Activated T-cell treated with anti-CD3 and anti-CD28 coated beads, Interleukin-2, amount 50 U/mL, for 72 hours (primary cell): ENCODE measurements around the gene SMARCD3. TPM values are rescaled to one million over a fixed set of nuclear protein-coding genes. Genes with fewer than 3 reads are reported as not detected.

Source experiments
- ATAC-seq, 2 donors: fragments of 150-1000 bp; cut with Tn5 transposase; replicated peaks in 1 of 2; 2 replicates each; pipeline ENCODE4 v1.10.0; 2021; ENCODE audit warnings: moderate library complexity in 2 of 2, mild to moderate bottlenecking in 1 of 2
- DNase-seq, 2 donors: peaks; one replicate each; pipeline ENCODE4 v3.0.0; 2021 to 2022; ENCODE audit warnings: mixed read lengths in 1 of 2
- H3K27ac Mint-ChIP-seq: one replicate; pipeline ENCODE4 v1.8.0; 2022; ENCODE audit warnings: mild to moderate bottlenecking, moderate library complexity, mixed read lengths
- H3K27me3 Mint-ChIP-seq: one replicate; pipeline ENCODE4 v1.8.0; 2022; ENCODE audit warnings: low read depth, mixed read lengths
- H3K36me3 Mint-ChIP-seq, 2 donors: one replicate each; pipeline ENCODE4 v1.8.0; 2022; ENCODE audit warnings: mixed read lengths in 2 of 2, mild to moderate bottlenecking in 1 of 2; ENCODE audit not compliant: insufficient read depth in 2 of 2
- H3K4me1 Mint-ChIP-seq: one replicate; pipeline ENCODE4 v1.8.0; 2022; ENCODE audit warnings: low read depth, mixed read lengths
- H3K4me3 Mint-ChIP-seq, 2 donors: one replicate each; pipeline ENCODE4 v1.8.0; 2022; ENCODE audit warnings: mild to moderate bottlenecking in 2 of 2, mixed read lengths in 2 of 2, moderate library complexity in 2 of 2
- H3K9me3 Mint-ChIP-seq, 2 donors: one replicate each; pipeline ENCODE4 v1.8.0; 2022; ENCODE audit warnings: mixed read lengths in 2 of 2
- total RNA-seq, 2 donors: library from RNA; stranded (reverse); gene quantifications; one replicate each; pipeline ENCODE4 v1.2.3, GENCODE V29; 2022

The SMARCD3 gene
- total RNA-seq, 2 donors from 2014 or later = 6.5 to 8.2 TPM

GRCh38 chr7:151250181-151251132, 2.0 kb upstream of the SMARCD3 start:
- no peaks in the 10 kb centered on the region for H3K9me3 Mint-ChIP-seq
- no peak for DNase-seq
- H3K4me3 Mint-ChIP-seq = peak overlapping the region; percentile 42 to 45
- no peak overlapping the region for H3K27ac Mint-ChIP-seq
- no peaks in the 10 kb centered on the region for H3K36me3 Mint-ChIP-seq
- H3K27me3 Mint-ChIP-seq = peaks cover 71% of the 10 kb centered on the region
- peaks cover 18% of the 10 kb centered on the region for H3K4me1 Mint-ChIP-seq
- ATAC-seq = no peak

GRCh38 chr7:151249732-151250072, 1.2 kb upstream of the SMARCD3 start:
- peaks cover 21% of the 10 kb centered on the region for H3K4me1 Mint-ChIP-seq
- H3K4me3 Mint-ChIP-seq = peak overlapping the region in 1 of 2 donors; percentile 38
- DNase-seq (no peak), ATAC-seq (no peak)
- H3K27ac Mint-ChIP-seq = no peak overlapping the region
- no peaks in the 10 kb centered on the region for H3K9me3 Mint-ChIP-seq
- no peaks in the 10 kb centered on the region for H3K36me3 Mint-ChIP-seq
- H3K27me3 Mint-ChIP-seq = peaks cover 71% of the 10 kb centered on the region

DNA sequence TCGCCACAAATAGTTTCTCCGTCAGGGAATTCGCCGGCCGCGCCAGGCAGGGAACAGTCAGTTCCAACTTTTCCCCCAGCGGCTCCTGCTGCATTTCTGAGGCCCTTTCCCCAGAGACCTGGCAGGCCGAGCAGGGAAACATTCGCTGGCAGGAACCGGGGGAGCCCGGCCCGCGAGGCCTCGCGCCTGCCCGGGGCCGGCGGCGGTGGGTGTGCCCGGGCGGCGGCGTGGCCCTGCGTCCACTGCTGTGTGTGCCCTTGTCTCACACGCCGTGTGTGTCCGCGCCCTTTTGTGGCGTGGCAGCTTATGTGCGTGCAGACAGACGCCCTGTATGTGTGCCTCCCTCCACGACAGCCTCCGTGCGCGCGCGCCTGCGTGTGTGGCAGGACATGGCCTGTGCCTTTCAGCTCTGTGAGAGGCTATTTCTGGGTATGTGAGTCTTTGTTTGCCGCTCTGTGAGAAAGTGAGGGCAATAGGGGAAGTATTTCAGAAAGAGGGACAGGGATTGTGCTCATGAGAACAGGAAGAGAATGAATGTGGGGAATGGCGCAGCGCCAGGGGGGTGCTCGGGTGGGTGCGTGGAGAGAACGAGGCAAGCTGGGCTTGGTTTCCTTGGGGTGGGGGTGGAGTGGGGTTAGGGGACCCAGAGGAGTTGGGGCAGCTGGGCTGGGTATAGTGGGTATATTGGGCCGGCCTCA, 689 bp upstream of the SMARCD3 start:
- peaks cover 68% of the 10 kb centered on the region for H3K27me3 Mint-ChIP-seq
- H3K4me1 Mint-ChIP-seq = peaks cover 27% of the 10 kb centered on the region
- no peak overlapping the region for H3K27ac Mint-ChIP-seq
- no peaks in the 10 kb centered on the region for H3K9me3 Mint-ChIP-seq
- DNase-seq (peak; percentile 35 to 38), ATAC-seq (peak; percentile 9 to 15)
- no peaks in the 10 kb centered on the region for H3K36me3 Mint-ChIP-seq
- peak overlapping the region; percentile 53 to 58 for H3K4me3 Mint-ChIP-seq

- Mint-ChIP-seq H3K36me3 (no peaks in the 10 kb centered on the region), H3K27me3 (peaks cover 64% of the 10 kb centered on the region), H3K4me3 (peak overlapping the region; percentile 79 to 81), H3K9me3 (no peaks in the 10 kb centered on the region), H3K27ac (no peak overlapping the region), H3K4me1 (peaks cover 40% of the 10 kb centered on the region)
- DNase-seq (peak in 1 of 2 donors; percentile 16), ATAC-seq (no peak)
Observed at GRCh38 chr7:151247611-151248345, 716 bp downstream of the SMARCD3 start.

DNA sequence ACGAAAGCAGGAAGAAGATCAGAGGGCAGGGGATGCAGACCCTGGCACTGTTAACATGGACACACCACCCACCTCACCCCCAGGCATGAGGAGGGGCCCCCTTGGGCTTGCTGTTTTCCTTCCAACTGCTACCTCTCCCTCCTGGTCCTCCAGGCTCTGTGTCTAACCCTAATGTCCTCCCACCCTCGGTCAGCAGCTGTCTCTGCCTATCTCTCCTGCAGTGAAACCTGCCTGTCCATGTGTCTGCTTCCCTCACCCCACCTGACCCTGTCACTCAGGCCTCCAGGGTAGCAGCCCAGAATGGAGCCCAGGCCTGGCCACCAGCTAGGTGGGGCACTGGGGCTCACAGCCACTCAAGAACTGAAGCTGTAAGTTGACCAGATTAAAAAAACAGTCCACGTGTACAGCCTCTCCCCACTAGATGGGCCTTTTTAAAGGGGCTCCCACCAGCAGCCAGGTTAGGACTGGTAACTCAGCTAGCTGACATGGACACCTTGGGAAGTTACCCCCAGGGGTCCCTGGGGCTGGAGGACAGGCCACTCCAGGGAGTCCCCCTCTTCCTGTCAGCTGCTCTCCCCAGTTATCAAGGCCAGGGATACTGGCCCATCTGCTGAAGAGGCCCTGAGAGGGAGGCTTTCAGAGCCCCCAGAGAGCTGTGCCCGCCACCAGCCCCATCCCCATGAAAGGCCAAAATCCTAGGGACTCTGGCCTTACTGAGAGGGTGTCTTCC, 1.5 kb downstream of the SMARCD3 start:
- no peak overlapping the region for H3K27ac Mint-ChIP-seq
- DNase-seq = no peak
- no peaks in the 10 kb centered on the region for H3K9me3 Mint-ChIP-seq
- H3K4me1 Mint-ChIP-seq = peaks cover 41% of the 10 kb centered on the region
- H3K27me3 Mint-ChIP-seq = peaks cover 56% of the 10 kb centered on the region
- no peak for ATAC-seq
- H3K36me3 Mint-ChIP-seq = no peaks in the 10 kb centered on the region
- peak overlapping the region; percentile 38 to 81 for H3K4me3 Mint-ChIP-seq

GRCh38 chr7:151246102-151246850, 2.2 kb downstream of the SMARCD3 start:
- Mint-ChIP-seq H3K4me1 (peaks cover 41% of the 10 kb centered on the region), H3K4me3 (peak overlapping the region; percentile 40 to 71), H3K27ac (no peak overlapping the region), H3K36me3 (no peaks in the 10 kb centered on the region), H3K9me3 (no peaks in the 10 kb centered on the region), H3K27me3 (peaks cover 53% of the 10 kb centered on the region)
- no peak for ATAC-seq
- DNase-seq = no peak

DNA sequence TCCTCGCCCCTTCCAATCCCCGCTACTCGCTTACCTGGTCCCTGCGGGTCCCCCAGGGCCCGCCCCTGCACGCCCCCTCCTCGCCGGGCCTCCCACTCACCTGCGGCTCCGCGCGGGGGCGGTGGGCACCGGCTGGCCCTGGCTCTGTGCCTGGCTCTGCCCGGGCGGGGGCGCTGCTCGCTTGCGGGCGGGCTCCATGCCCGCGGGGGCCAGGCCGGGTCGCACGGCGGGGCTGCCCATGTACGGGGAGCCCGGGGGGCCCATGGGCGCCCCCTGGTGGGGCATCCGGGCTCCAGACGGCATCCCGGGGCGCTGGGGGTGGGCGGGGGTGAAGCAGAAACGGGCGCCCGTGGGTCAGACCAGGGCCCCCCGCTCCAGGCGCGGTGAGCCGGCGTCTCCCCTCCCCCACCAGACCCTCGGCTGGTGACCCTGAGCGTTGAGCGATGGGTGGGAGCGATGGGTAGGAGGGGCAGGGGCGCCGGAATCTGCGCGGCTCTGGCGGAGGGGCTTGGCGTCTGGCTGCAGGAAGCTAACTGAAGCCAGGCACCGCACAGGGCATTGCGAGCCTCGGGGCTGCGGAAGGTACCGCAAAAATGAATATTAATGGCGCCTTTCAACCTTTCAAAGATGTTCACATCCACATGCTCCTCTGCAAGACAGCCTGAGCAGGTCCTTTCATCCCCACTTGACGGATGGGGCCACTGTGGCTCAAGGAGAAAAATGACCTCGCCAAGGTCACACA, 3.0 kb downstream of the SMARCD3 start:
- ATAC-seq = peak; percentile 77 to 78
- Mint-ChIP-seq H3K36me3 (no peaks in the 10 kb centered on the region), H3K9me3 (no peaks in the 10 kb centered on the region), H3K4me3 (peak overlapping the region; percentile 71 to 84), H3K27ac (no peak overlapping the region), H3K27me3 (peaks cover 46% of the 10 kb centered on the region), H3K4me1 (peaks cover 41% of the 10 kb centered on the region)
- peak; percentile 79 to 85 for DNase-seq

DNA sequence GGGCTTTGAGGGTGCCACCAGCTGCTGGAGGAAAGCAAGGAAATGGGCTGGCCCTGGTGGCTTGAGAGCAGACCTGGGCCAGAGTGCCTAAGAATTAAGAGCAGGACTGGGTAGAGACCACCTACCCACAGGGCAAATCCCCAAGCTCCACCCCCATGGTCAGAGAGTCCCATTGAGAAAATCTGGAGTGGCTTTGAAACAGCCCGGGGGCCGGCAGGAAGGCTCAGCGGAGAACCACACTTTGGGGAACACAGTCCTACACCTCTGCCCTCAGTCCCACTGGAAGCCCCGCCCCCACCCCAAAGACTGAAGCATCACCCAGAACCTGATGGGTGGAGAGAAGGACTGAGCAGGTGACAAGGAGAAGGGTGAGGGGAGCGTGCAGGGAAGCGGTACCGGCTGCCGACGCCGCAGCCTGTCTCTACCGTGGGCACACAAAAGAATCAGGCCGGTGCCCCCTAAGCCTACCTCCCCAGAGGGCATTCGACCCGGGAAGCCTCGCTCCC, 3.6 kb downstream of the SMARCD3 start:
- Mint-ChIP-seq H3K27ac (no peak overlapping the region), H3K9me3 (no peaks in the 10 kb centered on the region), H3K4me1 (peaks cover 41% of the 10 kb centered on the region), H3K4me3 (peak overlapping the region; percentile 60 to 84), H3K27me3 (peaks cover 39% of the 10 kb centered on the region), H3K36me3 (no peaks in the 10 kb centered on the region)
- no peak for DNase-seq
- ATAC-seq = peak; percentile 3 to 7

DNA sequence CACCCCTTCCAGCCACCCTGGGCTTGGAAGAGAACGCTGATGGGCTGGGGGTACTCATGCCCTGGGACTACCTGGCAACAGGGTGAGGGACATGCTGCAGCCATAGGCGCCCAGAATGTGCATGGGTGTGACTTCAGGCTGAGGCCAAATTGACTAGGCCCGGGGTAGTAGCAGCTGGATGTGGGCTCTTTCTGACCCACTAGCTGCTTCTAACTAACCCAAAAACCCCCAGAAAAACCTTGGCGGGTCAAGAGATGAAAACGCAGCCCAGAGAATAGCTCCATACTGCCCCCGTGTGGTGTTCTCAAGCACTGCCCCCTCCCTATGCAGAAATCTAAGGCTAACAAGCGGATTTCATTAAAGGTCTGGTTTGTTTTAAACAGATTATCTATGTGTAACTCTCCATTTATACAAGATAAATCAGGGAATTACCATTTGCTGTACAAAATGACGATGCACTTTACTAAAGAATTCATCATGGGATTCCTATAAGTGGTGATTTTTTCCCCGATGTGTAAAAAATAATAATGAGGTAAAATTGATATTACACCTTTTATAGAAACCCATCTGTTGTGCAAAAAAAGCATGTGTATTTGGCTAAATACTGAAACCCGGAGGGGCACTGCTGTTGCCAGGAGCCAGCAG, 4.2 kb downstream of the SMARCD3 start:
- ATAC-seq = peak; percentile 18 to 32
- peaks cover 37% of the 10 kb centered on the region for H3K4me1 Mint-ChIP-seq
- peak overlapping the region; percentile 60 to 84 for H3K4me3 Mint-ChIP-seq
- DNase-seq = peak; percentile 67 to 79
- H3K36me3 Mint-ChIP-seq = no peaks in the 10 kb centered on the region
- peaks cover 33% of the 10 kb centered on the region for H3K27me3 Mint-ChIP-seq
- H3K27ac Mint-ChIP-seq = no peak overlapping the region
- no peaks in the 10 kb centered on the region for H3K9me3 Mint-ChIP-seq

DNA sequence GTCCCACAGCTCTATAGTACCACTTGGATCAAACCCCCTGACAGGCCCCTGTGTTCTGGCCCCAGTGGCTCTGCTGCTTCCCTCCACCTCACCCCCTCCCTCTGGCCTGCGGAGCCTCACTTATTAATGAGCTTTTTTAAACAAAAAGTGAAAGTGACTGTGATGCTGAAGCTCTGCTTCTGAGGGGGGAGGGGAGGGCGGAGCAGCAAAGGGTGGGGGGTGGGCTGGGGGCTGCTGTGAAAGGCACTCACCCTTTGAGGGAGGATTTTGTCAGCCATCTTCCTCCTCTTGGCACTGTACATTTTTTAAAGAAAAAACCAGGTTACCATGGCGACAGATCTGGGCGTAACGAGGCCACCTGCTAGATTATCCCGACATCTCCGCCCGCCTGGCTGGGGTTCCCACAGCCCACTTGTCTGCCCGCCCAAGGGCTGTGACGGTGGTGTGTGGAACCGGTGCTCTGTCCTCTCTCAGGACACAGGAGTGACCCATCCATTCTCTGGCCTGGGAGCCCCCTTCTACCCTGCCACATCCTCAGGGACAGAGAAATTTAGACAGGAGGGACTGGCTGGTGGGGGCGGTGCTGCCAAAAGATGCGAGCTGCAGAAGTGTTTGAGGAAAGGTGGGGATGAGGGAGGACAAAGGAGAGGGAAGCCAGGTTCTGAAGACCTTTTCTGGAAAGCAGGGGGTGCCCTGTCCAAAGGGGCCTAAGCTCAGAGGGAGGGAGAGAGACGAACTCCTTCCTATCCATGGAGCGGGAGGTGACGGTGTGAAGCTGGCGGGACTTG, 4.9 kb downstream of the SMARCD3 start:
- Mint-ChIP-seq H3K27me3 (peaks cover 28% of the 10 kb centered on the region), H3K4me3 (peak overlapping the region; percentile 60 to 84), H3K4me1 (peaks cover 33% of the 10 kb centered on the region), H3K36me3 (no peaks in the 10 kb centered on the region), H3K27ac (no peak overlapping the region), H3K9me3 (no peaks in the 10 kb centered on the region)
- ATAC-seq (peak in 1 of 2 donors; percentile 2), DNase-seq (peak in 1 of 2 donors; percentile 29)
